CD8-positive, alpha-beta memory T cell (primary cell): Measurements from ENCODE around the gene TNS1. TPM values are rescaled to one million over a fixed set of nuclear protein-coding genes. Genes with fewer than 3 reads are reported as not detected.

Experiments
- CTCF ChIA-PET: fragments of 350-600 bp; sonication (Branson Sonifier 250); formaldehyde crosslinking; loops from one replicate; lab custom pipeline; 2021; ENCODE audit warnings: antibody characterized with exemption; lab: Charles Lee
- POLR2A ChIA-PET: fragments of 350-600 bp; sonication (Branson Sonifier 250); formaldehyde crosslinking; loops from one replicate; lab custom pipeline; 2021; ENCODE audit warnings: antibody characterized with exemption; lab: Charles Lee
- DNase-seq, 5 donors: peaks; one replicate each; pipeline versions ENCODE4 v3.0.0 to v3.0.0-alpha.2; 2020 to 2022; ENCODE audit warnings: mixed read lengths in 1 of 5
- H3K27ac ChIP-seq: one replicate; pipeline ENCODE4 v1.7.0; 2013; ENCODE audit warnings: low read depth, mild to moderate bottlenecking, low read length, moderate library complexity
- H3K27me3 ChIP-seq: 2 replicates; pipeline ENCODE4 v1.7.0; 2013; ENCODE audit warnings: low read length, mild to moderate bottlenecking; ENCODE audit not compliant: insufficient read depth, poor library complexity, severe bottlenecking
- H3K36me3 ChIP-seq: 2 replicates; pipeline ENCODE4 v1.7.0; 2013; ENCODE audit warnings: mild to moderate bottlenecking, low read length, moderate library complexity; ENCODE audit not compliant: insufficient read depth
- H3K4me1 ChIP-seq: 2 replicates; pipeline ENCODE4 v1.7.0; 2013; ENCODE audit warnings: mild to moderate bottlenecking, low read length, moderate library complexity; ENCODE audit not compliant: insufficient read depth
- H3K4me3 ChIP-seq: 2 replicates; pipeline ENCODE4 v1.7.0; 2013; ENCODE audit warnings: mild to moderate bottlenecking, low read length
- H3K9me3 ChIP-seq: 2 replicates; pipeline ENCODE4 v1.7.0; 2013; ENCODE audit warnings: mild to moderate bottlenecking, low read length
- H3K27ac Mint-ChIP-seq, 8 donors: one replicate each; pipeline ENCODE4 v1.8.0; 2020 to 2021; ENCODE audit warnings: mixed read lengths in 8 of 8, mild to moderate bottlenecking in 6 of 8, inconsistent platforms in 3 of 8, moderate library complexity in 3 of 8
- H3K27me3 Mint-ChIP-seq, 2 donors: one replicate each; pipeline ENCODE4 v1.8.0; 2020 to 2021; ENCODE audit warnings: mixed read lengths in 2 of 2, mild to moderate bottlenecking in 1 of 2, moderate library complexity in 1 of 2
- H3K36me3 Mint-ChIP-seq, 3 donors: one replicate each; pipeline ENCODE4 v1.8.0; 2020 to 2021; ENCODE audit warnings: mixed read lengths in 3 of 3, inconsistent platforms in 1 of 3, mild to moderate bottlenecking in 1 of 3
- H3K4me1 Mint-ChIP-seq, 3 donors: one replicate each; pipeline ENCODE4 v1.8.0; 2020 to 2021; ENCODE audit warnings: mixed read lengths in 3 of 3, inconsistent platforms in 1 of 3, mild to moderate bottlenecking in 1 of 3
- H3K4me3 Mint-ChIP-seq, 7 donors: one replicate each; pipeline ENCODE4 v1.8.0; 2020 to 2021; ENCODE audit warnings: mixed read lengths in 7 of 7, mild to moderate bottlenecking in 6 of 7, moderate library complexity in 4 of 7, inconsistent platforms in 2 of 7
- H3K9me3 Mint-ChIP-seq, 5 donors: one replicate each; pipeline ENCODE4 v1.8.0; 2020 to 2022; ENCODE audit warnings: mixed read lengths in 5 of 5, mild to moderate bottlenecking in 3 of 5, moderate library complexity in 2 of 5, inconsistent platforms in 1 of 5
- polyA plus RNA-seq: library from polyadenylated mRNA; unstranded; fragments of 300-500 nt; fragmentation: Illumina TruSeq; gene quantifications from one replicate; pipeline ENCODE4 v1.2.3, GENCODE V29; 2021
- total RNA-seq, 2 experiments: library from RNA; stranded (reverse); gene quantifications; one replicate each; pipeline ENCODE4 v1.2.3, GENCODE V29; 2021

The TNS1 gene
- total and polyA plus RNA-seq, 3 experiments from 2014 or later, result 1.1 to 1.8 TPM; not detected in 1

DNA sequence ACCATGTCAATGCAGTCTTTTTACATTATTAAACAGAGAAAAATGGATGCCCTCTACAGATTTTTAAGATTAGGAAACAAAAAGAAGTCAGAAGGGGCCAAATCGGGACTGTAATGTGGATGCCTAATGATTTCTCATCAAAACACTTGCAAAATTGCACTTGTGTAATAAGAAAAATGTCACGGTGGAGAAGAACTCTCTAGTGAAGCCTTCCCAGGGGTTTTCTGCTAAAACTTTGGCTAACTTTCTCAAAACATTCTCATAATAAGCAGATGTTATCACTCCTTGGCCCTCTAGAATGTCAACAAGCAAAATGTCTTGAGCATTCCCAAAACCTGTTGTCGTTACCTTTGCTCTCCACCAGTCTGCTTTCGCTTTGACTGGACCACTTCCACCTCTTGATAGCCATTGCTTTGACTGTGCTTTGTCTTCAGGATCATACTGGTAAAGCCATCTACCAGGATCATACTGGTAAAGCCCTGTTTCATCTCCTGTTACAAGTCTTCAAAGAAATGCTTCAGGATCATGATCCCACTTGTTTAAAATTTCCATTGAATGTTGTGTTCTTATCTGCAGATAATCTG is 226.8 kb downstream of the TNS1 start:
- H3K4me3 ChIP-seq, result no peak overlapping the region
- Mint-ChIP-seq H3K9me3 (no peaks in the 10 kb centered on the region), H3K27ac (no peak overlapping the region), H3K27me3 (peaks cover 2 to 11% of the 10 kb centered on the region in 2 donors), H3K36me3 (peaks cover 0 to 3% (median 0%) of the 10 kb centered on the region in 3 donors), H3K4me1 (peaks cover 10 to 23% (median 18%) of the 10 kb centered on the region in 3 donors), H3K4me3 (no peak overlapping the region)
- H3K27me3 ChIP-seq, result no peaks in the 10 kb centered on the region
- no peaks in the 10 kb centered on the region for H3K36me3 ChIP-seq
- ChIA-PET POLR2A (no interaction called here), CTCF (interaction anchor here (1.3 to 2.9 kb wide), 2 partner anchors 10 to 13 kb away, joined by 3 to 9 read pairs; no protein-coding TSS in a partner anchor)
- H3K9me3 ChIP-seq, result no peaks in the 10 kb centered on the region
- H3K4me1 ChIP-seq, result no peaks in the 10 kb centered on the region
- no peak overlapping the region for H3K27ac ChIP-seq
- no peak for DNase-seq

DNA sequence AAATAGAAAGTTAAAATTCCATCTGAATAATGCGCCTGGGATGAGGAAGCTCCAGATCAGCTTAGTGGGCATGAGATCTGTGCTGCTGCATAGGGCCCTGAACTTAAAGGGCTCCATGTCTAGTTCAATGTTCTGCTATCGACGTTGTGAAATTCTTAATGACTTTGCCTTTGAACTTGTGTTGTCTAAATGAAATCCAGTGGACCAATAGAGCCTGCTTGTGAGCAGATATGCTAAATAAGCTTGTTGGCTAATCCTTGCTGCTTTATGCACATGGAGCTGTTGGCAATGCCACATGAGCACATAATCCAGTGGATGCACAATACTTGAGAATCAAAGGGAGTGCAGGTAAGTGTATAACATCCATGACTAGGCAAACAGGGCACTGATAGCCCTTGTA is 228.6 kb downstream of the TNS1 start:
- Histone ChIP-seq H3K27me3 (no peaks in the 10 kb centered on the region), H3K4me1 (no peaks in the 10 kb centered on the region), H3K36me3 (no peaks in the 10 kb centered on the region), H3K9me3 (no peaks in the 10 kb centered on the region), H3K27ac (no peak overlapping the region), H3K4me3 (no peak overlapping the region)
- ChIA-PET CTCF (interaction anchor here (2.9 kb wide), 1 partner anchor 14 kb away, joined by 9 read pairs; no protein-coding TSS in a partner anchor), POLR2A (no interaction called here)
- H3K27ac Mint-ChIP-seq, result no peak overlapping the region
- no peaks in the 10 kb centered on the region for H3K9me3 Mint-ChIP-seq
- H3K27me3 Mint-ChIP-seq, result peaks cover 4 to 9% of the 10 kb centered on the region in 2 donors
- H3K36me3 Mint-ChIP-seq, result peaks cover 0 to 3% (median 0%) of the 10 kb centered on the region in 3 donors
- H3K4me1 Mint-ChIP-seq, result peaks cover 2 to 9% (median 3%) of the 10 kb centered on the region in 3 donors
- DNase-seq, result no peak
- no peak overlapping the region for H3K4me3 Mint-ChIP-seq

- Mint-ChIP-seq H3K9me3 (no peaks in the 10 kb centered on the region), H3K27ac (no peak overlapping the region), H3K4me1 (peaks cover 0 to 4% (median 0%) of the 10 kb centered on the region in 3 donors), H3K27me3 (peaks cover 4 to 9% of the 10 kb centered on the region in 2 donors), H3K4me3 (no peak overlapping the region), H3K36me3 (peaks cover 0 to 3% (median 0%) of the 10 kb centered on the region in 3 donors)
- no peak overlapping the region for H3K4me3 ChIP-seq
- no peaks in the 10 kb centered on the region for H3K9me3 ChIP-seq
- H3K27me3 ChIP-seq, result no peaks in the 10 kb centered on the region
- DNase-seq, result no peak
- POLR2A ChIA-PET, result no interaction called here
- no peaks in the 10 kb centered on the region for H3K4me1 ChIP-seq
- H3K27ac ChIP-seq, result no peak overlapping the region
- H3K36me3 ChIP-seq, result no peaks in the 10 kb centered on the region
- CTCF ChIA-PET, result interaction anchor here (0.9 kb wide), 1 partner anchor 16 kb away, joined by 3 read pairs; no protein-coding TSS in a partner anchor
These were observed 229.3 kb downstream of the TNS1 start for GRCh38 chr2:217773539-217773938.

DNA sequence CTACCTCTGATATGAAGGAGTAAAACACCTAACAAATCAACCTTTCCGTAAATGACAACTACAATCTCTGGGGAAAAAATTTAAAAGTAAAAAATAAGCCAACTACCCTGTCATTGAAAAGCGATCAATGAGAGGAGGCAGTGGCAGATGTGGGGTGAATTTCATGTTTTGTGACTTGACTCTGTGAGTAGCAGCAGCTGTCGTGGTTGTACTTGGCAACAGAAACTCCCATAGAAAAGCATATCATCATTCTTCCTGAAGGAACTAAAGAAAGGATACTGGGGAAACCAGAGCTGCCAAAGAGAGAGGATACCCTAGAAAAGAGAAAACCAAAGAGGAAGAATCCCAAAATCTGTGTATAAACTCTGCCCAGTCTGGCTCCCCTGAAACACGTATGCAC is 236.4 kb downstream of the TNS1 start:
- Histone ChIP-seq H3K9me3 (peaks cover 4% of the 10 kb centered on the region), H3K36me3 (no peaks in the 10 kb centered on the region), H3K4me3 (no peak overlapping the region), H3K27me3 (peaks cover 5% of the 10 kb centered on the region), H3K27ac (no peak overlapping the region), H3K4me1 (no peaks in the 10 kb centered on the region)
- peaks cover 0 to 15% (median 5%) of the 10 kb centered on the region in 3 donors for H3K36me3 Mint-ChIP-seq
- ChIA-PET CTCF (no interaction called here), POLR2A (no interaction called here)
- no peak overlapping the region for H3K4me3 Mint-ChIP-seq
- no peak overlapping the region for H3K27ac Mint-ChIP-seq
- peaks cover 15 to 24% (median 16%) of the 10 kb centered on the region in 5 donors for H3K9me3 Mint-ChIP-seq
- peaks cover 22 to 26% of the 10 kb centered on the region in 2 donors for H3K27me3 Mint-ChIP-seq
- DNase-seq, result no peak
- H3K4me1 Mint-ChIP-seq, result no peaks in the 10 kb centered on the region

DNA sequence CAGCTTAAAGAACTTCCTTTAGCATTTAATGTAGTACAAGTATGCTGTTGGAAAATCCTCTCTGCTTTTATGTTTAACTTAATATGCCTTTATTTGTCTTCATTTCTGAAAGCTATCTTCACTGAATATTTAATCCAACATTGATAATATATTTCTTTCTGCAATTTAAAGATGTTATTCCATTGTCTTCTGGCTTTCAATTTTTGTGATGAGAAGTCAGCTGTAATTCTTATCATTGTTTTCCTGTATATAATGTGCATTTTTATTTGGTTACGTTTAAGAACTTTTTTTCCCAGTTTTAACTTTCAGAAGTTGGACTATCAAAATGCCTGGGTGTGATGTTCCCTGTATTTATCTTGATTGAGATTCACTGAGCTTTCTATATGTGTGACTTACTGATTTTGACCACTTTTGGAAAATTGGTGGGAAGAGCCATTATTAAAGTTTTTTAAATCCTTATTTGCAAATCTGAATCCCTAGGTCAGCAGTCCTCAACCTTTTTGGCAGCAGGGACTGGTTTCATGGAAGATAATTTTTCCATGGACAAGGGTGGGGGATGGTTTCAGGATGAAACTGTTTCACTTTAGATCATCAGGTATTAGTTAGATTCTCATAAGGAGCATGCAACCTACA is 241.0 kb downstream of the TNS1 start:
- H3K27ac ChIP-seq, result no peak overlapping the region
- H3K4me1 ChIP-seq, result no peaks in the 10 kb centered on the region
- H3K36me3 ChIP-seq, result no peaks in the 10 kb centered on the region
- Mint-ChIP-seq H3K27ac (no peak overlapping the region), H3K27me3 (peaks cover 20 to 27% of the 10 kb centered on the region in 2 donors), H3K4me1 (peaks cover 3 to 9% (median 8%) of the 10 kb centered on the region in 3 donors), H3K36me3 (peaks cover 0 to 12% (median 5%) of the 10 kb centered on the region in 3 donors), H3K4me3 (no peak overlapping the region), H3K9me3 (peaks cover 18 to 22% (median 18%) of the 10 kb centered on the region in 5 donors)
- no peak for DNase-seq
- H3K9me3 ChIP-seq, result peaks cover 4% of the 10 kb centered on the region
- H3K27me3 ChIP-seq, result peaks cover 5% of the 10 kb centered on the region
- CTCF ChIA-PET, result interaction anchor here (0.8 kb wide), 1 partner anchor 24 kb away, joined by 3 read pairs; no protein-coding TSS in a partner anchor
- POLR2A ChIA-PET, result no interaction called here
- H3K4me3 ChIP-seq, result no peak overlapping the region

- no peaks in the 10 kb centered on the region for H3K36me3 ChIP-seq
- Mint-ChIP-seq H3K4me1 (peaks cover 14 to 25% (median 25%) of the 10 kb centered on the region in 3 donors), H3K9me3 (peaks cover 18 to 21% (median 18%) of the 10 kb centered on the region in 5 donors), H3K27ac (no peak overlapping the region), H3K36me3 (peaks cover 0 to 8% (median 2%) of the 10 kb centered on the region in 3 donors), H3K27me3 (peaks cover 17 to 25% of the 10 kb centered on the region in 2 donors), H3K4me3 (no peak overlapping the region)
- H3K4me3 ChIP-seq, result no peak overlapping the region
- H3K27me3 ChIP-seq, result peaks cover 4% of the 10 kb centered on the region
- CTCF ChIA-PET, result no interaction called here
- H3K27ac ChIP-seq, result no peak overlapping the region
- no peak for DNase-seq
- H3K4me1 ChIP-seq, result peaks cover 13% of the 10 kb centered on the region
- POLR2A ChIA-PET, result no interaction called here
- peaks cover 4% of the 10 kb centered on the region for H3K9me3 ChIP-seq
These were observed 242.8 kb downstream of the TNS1 start for GRCh38 chr2:217759991-217760390.

DNA sequence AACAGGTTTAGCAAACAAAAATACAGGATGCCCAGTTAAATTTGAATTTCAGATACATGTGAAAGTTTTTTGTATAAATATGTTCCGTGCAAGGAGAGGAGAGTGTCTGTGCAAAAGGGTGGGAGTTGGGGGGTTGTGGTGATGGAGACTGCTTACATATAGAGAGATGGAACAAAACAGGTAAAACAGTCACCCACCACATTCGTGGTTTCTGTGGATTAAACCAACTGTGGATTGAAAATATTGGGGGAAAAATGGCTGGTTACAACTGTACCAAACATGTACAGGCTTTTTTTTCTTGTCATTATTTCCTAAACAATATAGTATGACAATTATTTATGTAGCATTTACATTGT is 245.7 kb downstream of the TNS1 start:
- no peaks in the 10 kb centered on the region for H3K36me3 ChIP-seq
- no peaks in the 10 kb centered on the region for H3K27me3 ChIP-seq
- no peak overlapping the region for H3K4me3 ChIP-seq
- Mint-ChIP-seq H3K9me3 (peaks cover 4 to 10% (median 8%) of the 10 kb centered on the region in 5 donors), H3K27ac (no peak overlapping the region), H3K4me1 (peaks cover 16 to 32% (median 27%) of the 10 kb centered on the region in 3 donors), H3K27me3 (peaks cover 10 to 19% of the 10 kb centered on the region in 2 donors), H3K36me3 (peaks cover 0 to 2% (median 0%) of the 10 kb centered on the region in 3 donors), H3K4me3 (peak overlapping the region in 1 of 7 donors; percentile 58)
- H3K27ac ChIP-seq, result no peak overlapping the region
- POLR2A ChIA-PET, result no interaction called here
- CTCF ChIA-PET, result interaction anchor here (1.2 to 1.7 kb wide), 4 partner anchors 15 to 28 kb away, joined by 3 to 4 read pairs (median 4); no protein-coding TSS in a partner anchor
- H3K9me3 ChIP-seq, result peaks cover 3% of the 10 kb centered on the region
- H3K4me1 ChIP-seq, result peaks cover 14% of the 10 kb centered on the region
- DNase-seq, result no peak
